ENCODE data around the gene SLC29A1. TPM values are rescaled to one million over a fixed set of nuclear protein-coding genes. Genes with fewer than 3 reads are reported as not detected.
"Not testable (repeated sequence)": the region's sequence is repeated elsewhere in the genome, so short reads cannot be mapped to it uniquely, and the experiment has no call there.

Gene SLC29A1
- total RNA-seq, 1 donor from 2014 or later: 27.3 TPM

GRCh38 chr6:44193307-44193910 lies 30.0 kb upstream of the SLC29A1 start:
- no peak for DNase-seq (ENCODE audit: low read depth in 2 of 2)

- no peak for DNase-seq (ENCODE audit: low read depth in 2 of 2)
Observed at GRCh38 chr6:44194326-44194725, 29.1 kb upstream of the SLC29A1 start.

GRCh38 chr6:44196351-44196750 lies 27.0 kb upstream of the SLC29A1 start:
- DNase-seq (ENCODE audit: low read depth in 2 of 2): not testable (repeated sequence)

- no peak for DNase-seq (ENCODE audit: low read depth in 2 of 2)
Observed at GRCh38 chr6:44198684-44199083, 24.7 kb upstream of the SLC29A1 start.

- no peak for DNase-seq (ENCODE audit: low read depth in 2 of 2)
Observed at GRCh38 chr6:44199883-44200282, 23.5 kb upstream of the SLC29A1 start.

- no peak for DNase-seq (ENCODE audit: low read depth in 2 of 2)
Observed at GRCh38 chr6:44201200-44201599, 22.2 kb upstream of the SLC29A1 start.

GRCh38 chr6:44201638-44202303 lies 21.6 kb upstream of the SLC29A1 start:
- DNase-seq (ENCODE audit: low read depth in 2 of 2): no peak

- DNase-seq (ENCODE audit: low read depth in 2 of 2): peak in 1 of 2 donors; percentile 45
Observed at GRCh38 chr6:44202332-44202971, 20.9 kb upstream of the SLC29A1 start.

- no peak for DNase-seq (ENCODE audit: low read depth in 2 of 2)
Observed at GRCh38 chr6:44202972-44203750, 20.2 kb upstream of the SLC29A1 start.

- DNase-seq (ENCODE audit: low read depth in 2 of 2): no peak
Observed at GRCh38 chr6:44203955-44204354, 19.4 kb upstream of the SLC29A1 start.

- DNase-seq (ENCODE audit: low read depth in 2 of 2): no peak
Observed at GRCh38 chr6:44207966-44208365, 15.4 kb upstream of the SLC29A1 start.

- DNase-seq (ENCODE audit: low read depth in 2 of 2): no peak
Observed at GRCh38 chr6:44211284-44211683, 12.1 kb upstream of the SLC29A1 start.

- no peak for DNase-seq (ENCODE audit: low read depth in 2 of 2)
Observed at GRCh38 chr6:44214307-44214706, 9.1 kb upstream of the SLC29A1 start.

- DNase-seq (ENCODE audit: low read depth in 2 of 2): no peak
Observed at GRCh38 chr6:44216677-44217331, 6.6 kb upstream of the SLC29A1 start, which contains the start of gene MYMX. Gene MYMX (plus strand): TSS chr6:44216926. CDS start chr6:44217472, 546 bp downstream.

GRCh38 chr6:44217332-44218143 lies 5.9 kb upstream of the SLC29A1 start:
- DNase-seq (ENCODE audit: low read depth in 2 of 2): no peak

GRCh38 chr6:44219053-44219814 lies 4.2 kb upstream of the SLC29A1 start:
- peak; percentile 65 to 92 for DNase-seq (ENCODE audit: low read depth in 2 of 2)

GRCh38 chr6:44219815-44220784 lies 3.3 kb upstream of the SLC29A1 start:
- no peak for DNase-seq (ENCODE audit: low read depth in 2 of 2)

- DNase-seq (ENCODE audit: low read depth in 2 of 2): no peak
Observed at GRCh38 chr6:44220913-44221290, 2.5 kb upstream of the SLC29A1 start.
